ENCODE measurements around the gene R3HDM1. TPM values are rescaled to one million over a fixed set of nuclear protein-coding genes. Genes with fewer than 3 reads are reported as not detected.
"Not testable (repeated sequence)": the region's sequence is repeated elsewhere in the genome, so short reads cannot be mapped to it uniquely, and the experiment has no call there.

R3HDM1 gene
- 10 to 100 TPM; 48.4 to 48.7 TPM for total RNA-seq

- ATAC-seq (ENCODE audit: low read depth) = peak; percentile 82
- Mint-ChIP-seq H3K4me1 (peaks cover 31% of the 10 kb centered on the region), H3K4me3 (no peak within 1 kb of the TSS)
These were observed at the start of gene R3HDM1 for GRCh38 chr2:135531231-135532197. TSS of gene R3HDM1 (plus strand) at chr2:135531484. CDS start at chr2:135604846, 73,362 bp downstream.

DNA sequence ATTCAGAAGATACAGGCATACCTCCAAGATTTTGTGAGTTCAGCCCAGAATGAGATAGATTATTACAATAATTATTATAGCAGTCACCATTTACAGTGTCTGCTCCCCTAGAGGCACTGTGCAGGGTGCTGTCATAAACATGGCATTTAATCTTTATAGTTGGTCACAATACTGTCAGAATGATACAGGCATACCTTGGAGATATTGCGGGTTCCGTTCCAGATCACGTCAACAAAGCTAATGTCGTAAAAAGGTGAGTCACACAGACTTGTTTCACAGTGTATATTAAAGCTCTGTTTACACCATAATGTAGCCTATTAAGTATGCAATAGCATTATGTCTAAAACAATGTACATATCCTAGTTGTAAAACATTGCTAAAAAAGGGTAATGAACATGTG is 45.8 kb upstream of the R3HDM1 start:
- Mint-ChIP-seq H3K4me1 (no peaks in the 10 kb centered on the region), H3K27ac (no peak overlapping the region), H3K9me3 (peaks cover 4% of the 10 kb centered on the region), H3K36me3 (peaks cover 24% of the 10 kb centered on the region), H3K4me3 (no peak overlapping the region), H3K27me3 (no peaks in the 10 kb centered on the region)
- POLR2A ChIA-PET = no interaction called here
- no peak for DNase-seq
- ATAC-seq (ENCODE audit: low read depth) = no peak

More at GRCh38 chr2:135531231-135532197, at the start of gene R3HDM1:
- Mint-ChIP-seq H3K36me3 (peaks cover 15% of the 10 kb centered on the region), H3K27ac (no peak within 1 kb of the TSS), H3K9me3 (no peaks in the 10 kb centered on the region), H3K27me3 (no peaks in the 10 kb centered on the region)
- DNase-seq = peak; percentile 87
- POLR2A ChIA-PET = interaction anchor here (0.6 to 2.1 kb wide), 10 partner anchors 9 to 613 kb away, joined by 3 to 17 read pairs (median 6); partner anchors contain the start of genes CCNT2, RAB3GAP1 and UBXN4

DNA sequence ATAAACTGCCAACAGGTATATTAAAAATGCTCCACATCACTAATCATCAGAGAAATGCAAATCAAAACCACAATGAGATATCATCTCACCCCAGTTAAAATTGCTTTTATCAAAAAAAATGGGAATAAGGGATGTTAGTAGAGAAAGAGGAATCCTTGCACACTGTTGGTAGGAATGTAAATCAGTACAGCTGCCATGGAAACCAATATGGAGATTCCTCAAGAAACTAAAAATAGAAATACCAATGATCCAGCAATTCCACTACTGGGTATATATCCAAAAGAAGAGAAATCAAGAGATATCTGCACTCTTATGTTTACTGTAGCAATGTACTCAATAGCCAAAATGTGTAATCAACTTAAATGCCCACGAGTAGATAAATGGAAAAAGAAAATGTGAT is 40.9 kb upstream of the R3HDM1 start:
- Mint-ChIP-seq H3K36me3 (peaks cover 28% of the 10 kb centered on the region), H3K9me3 (peaks cover 4% of the 10 kb centered on the region), H3K27me3 (no peaks in the 10 kb centered on the region), H3K27ac (no peak overlapping the region), H3K4me1 (peaks cover 2% of the 10 kb centered on the region), H3K4me3 (no peak overlapping the region)
- ATAC-seq (ENCODE audit: low read depth) (no peak), DNase-seq (no peak)
- POLR2A ChIA-PET = no interaction called here

GRCh38 chr2:135494503-135494902 is 36.8 kb upstream of the R3HDM1 start:
- Mint-ChIP-seq H3K36me3 (peaks cover 33% of the 10 kb centered on the region), H3K27ac (no peak overlapping the region), H3K4me1 (peaks cover 2% of the 10 kb centered on the region), H3K27me3 (no peaks in the 10 kb centered on the region), H3K9me3 (peaks cover 10% of the 10 kb centered on the region), H3K4me3 (no peak overlapping the region)
- DNase-seq = no peak
- ATAC-seq (ENCODE audit: low read depth) = no peak
- POLR2A ChIA-PET = no interaction called here

DNA sequence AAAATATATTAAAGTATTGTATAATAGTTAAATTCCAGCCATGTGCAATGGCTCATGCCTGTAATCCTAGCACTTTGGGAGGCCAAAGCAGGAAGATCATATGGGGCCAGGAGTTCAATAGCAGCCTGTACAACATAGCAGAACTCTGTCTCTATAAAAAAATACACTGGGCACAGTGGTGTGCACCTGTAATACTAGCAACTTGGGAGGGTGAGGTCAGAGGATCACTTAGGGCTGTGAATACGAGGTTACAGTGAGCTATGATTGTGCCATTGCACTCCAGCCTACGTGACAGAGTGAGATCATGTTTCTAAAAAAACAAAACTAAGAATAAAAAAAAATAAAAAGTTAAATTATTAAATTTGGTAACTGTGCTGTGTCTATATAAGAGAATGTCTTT is 36.4 kb upstream of the R3HDM1 start:
- Mint-ChIP-seq H3K27ac (no peak overlapping the region), H3K36me3 (peaks cover 34% of the 10 kb centered on the region), H3K4me3 (no peak overlapping the region), H3K9me3 (peaks cover 12% of the 10 kb centered on the region), H3K27me3 (no peaks in the 10 kb centered on the region), H3K4me1 (peaks cover 2% of the 10 kb centered on the region)
- ATAC-seq (ENCODE audit: low read depth) = no peak
- DNase-seq = no peak
- POLR2A ChIA-PET = no interaction called here

- ATAC-seq (ENCODE audit: low read depth); H3K4me3 Mint-ChIP-seq; H3K27ac Mint-ChIP-seq; H3K4me1 Mint-ChIP-seq; POLR2A ChIA-PET; DNase-seq; H3K27me3 Mint-ChIP-seq: not testable (repeated sequence)
- peaks cover 50% of the 10 kb centered on the region for H3K36me3 Mint-ChIP-seq
- H3K9me3 Mint-ChIP-seq = peaks cover 16% of the 10 kb centered on the region
These were observed 32.7 kb upstream of the R3HDM1 start for GRCh38 chr2:135498588-135498987.

DNA sequence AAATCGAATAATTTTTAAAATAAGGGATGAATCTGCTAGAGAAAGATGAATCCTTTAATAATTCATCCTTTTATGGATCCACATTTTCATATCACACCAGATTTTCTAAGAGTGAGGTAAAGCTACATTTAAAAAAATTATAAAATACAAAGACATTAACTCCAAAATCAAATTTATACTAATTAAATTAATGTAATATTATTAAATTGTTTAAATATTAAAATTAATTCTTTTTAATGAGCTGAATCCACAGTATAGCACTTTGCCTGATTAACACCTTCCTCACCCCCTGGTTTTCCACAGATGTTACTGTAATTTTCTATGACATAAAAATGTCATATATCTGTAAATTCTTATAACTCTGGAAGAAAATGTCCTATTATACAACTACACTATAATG is 26.5 kb upstream of the R3HDM1 start:
- Mint-ChIP-seq H3K4me1 (no peaks in the 10 kb centered on the region), H3K4me3 (no peak overlapping the region), H3K9me3 (peaks cover 8% of the 10 kb centered on the region), H3K27ac (no peak overlapping the region), H3K27me3 (peaks cover 2% of the 10 kb centered on the region), H3K36me3 (peaks cover 36% of the 10 kb centered on the region)
- ATAC-seq (ENCODE audit: low read depth) (no peak), DNase-seq (no peak)
- POLR2A ChIA-PET = no interaction called here

- peaks cover 2% of the 10 kb centered on the region for H3K27me3 Mint-ChIP-seq
- peaks cover 16% of the 10 kb centered on the region for H3K36me3 Mint-ChIP-seq
- ATAC-seq (ENCODE audit: low read depth) (no peak), DNase-seq (no peak)
- no peak overlapping the region for H3K4me3 Mint-ChIP-seq
- peaks cover 10% of the 10 kb centered on the region for H3K9me3 Mint-ChIP-seq
- POLR2A ChIA-PET = no interaction called here
- H3K4me1 Mint-ChIP-seq = peaks cover 4% of the 10 kb centered on the region
- H3K27ac Mint-ChIP-seq = no peak overlapping the region
These were observed 20.7 kb upstream of the R3HDM1 start for GRCh38 chr2:135510577-135510976.

DNA sequence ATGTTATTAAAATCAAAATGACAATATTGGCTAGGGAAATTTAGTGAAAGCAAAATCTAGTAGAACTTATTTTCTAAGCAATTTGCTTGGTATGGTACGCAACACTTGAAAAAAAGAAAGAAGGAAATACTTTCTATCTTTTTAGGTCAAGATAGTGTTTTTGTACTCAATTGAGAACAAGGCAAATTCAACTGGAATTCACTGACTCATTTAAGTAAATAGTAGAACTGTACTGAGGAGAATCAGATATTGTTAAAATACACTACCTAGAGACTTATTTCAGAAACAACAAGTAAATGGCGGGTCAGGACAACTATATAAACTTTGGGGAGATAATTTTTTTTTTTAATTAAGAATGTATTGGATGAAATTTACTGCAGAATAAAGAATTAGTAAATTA is 19.2 kb upstream of the R3HDM1 start:
- POLR2A ChIA-PET = no interaction called here
- Mint-ChIP-seq H3K27ac (no peak overlapping the region), H3K36me3 (peaks cover 15% of the 10 kb centered on the region), H3K4me3 (no peak overlapping the region), H3K4me1 (peaks cover 4% of the 10 kb centered on the region), H3K9me3 (peaks cover 10% of the 10 kb centered on the region), H3K27me3 (no peaks in the 10 kb centered on the region)
- no peak for DNase-seq
- no peak for ATAC-seq (ENCODE audit: low read depth)

GRCh38 chr2:135525786-135526185 is 5.5 kb upstream of the R3HDM1 start:
- H3K27me3 Mint-ChIP-seq = no peaks in the 10 kb centered on the region
- no peaks in the 10 kb centered on the region for H3K9me3 Mint-ChIP-seq
- POLR2A ChIA-PET = interaction anchor here (0.7 kb wide), 1 partner anchor 600 kb away, joined by 6 read pairs; no protein-coding TSS in a partner anchor
- ATAC-seq (ENCODE audit: low read depth) (no peak), DNase-seq (no peak)
- peaks cover 26% of the 10 kb centered on the region for H3K36me3 Mint-ChIP-seq
- no peak overlapping the region for H3K4me3 Mint-ChIP-seq
- peaks cover 19% of the 10 kb centered on the region for H3K4me1 Mint-ChIP-seq
- no peak overlapping the region for H3K27ac Mint-ChIP-seq

- Mint-ChIP-seq H3K27ac (no peak overlapping the region), H3K27me3 (no peaks in the 10 kb centered on the region), H3K9me3 (no peaks in the 10 kb centered on the region), H3K36me3 (peaks cover 16% of the 10 kb centered on the region), H3K4me3 (no peak overlapping the region), H3K4me1 (peaks cover 27% of the 10 kb centered on the region)
- no peak for ATAC-seq (ENCODE audit: low read depth)
- DNase-seq = no peak
- POLR2A ChIA-PET = no interaction called here
These were observed 3.3 kb upstream of the R3HDM1 start for GRCh38 chr2:135528006-135528405.

- H3K36me3 Mint-ChIP-seq = peaks cover 14% of the 10 kb centered on the region
- no peaks in the 10 kb centered on the region for H3K27me3 Mint-ChIP-seq
- ATAC-seq (ENCODE audit: low read depth) (peak; percentile 80), DNase-seq (peak; percentile 82)
- no peaks in the 10 kb centered on the region for H3K9me3 Mint-ChIP-seq
- H3K27ac Mint-ChIP-seq = no peak within 1 kb of the TSS
- H3K4me3 Mint-ChIP-seq = no peak within 1 kb of the TSS
- POLR2A ChIA-PET = interaction anchor here (0.6 to 2.1 kb wide), 10 partner anchors 8 to 612 kb away, joined by 3 to 17 read pairs (median 6); partner anchors contain the start of genes CCNT2, RAB3GAP1 and UBXN4
- H3K4me1 Mint-ChIP-seq = peaks cover 34% of the 10 kb centered on the region
These were observed 712 bp upstream of the R3HDM1 start, which contains the start of gene ZRANB3 for GRCh38 chr2:135530313-135531230. TSS of gene ZRANB3 (minus strand) at chr2:135531218.

- peak overlapping the region; percentile 19 for H3K27ac Mint-ChIP-seq
- peaks cover 29% of the 10 kb centered on the region for H3K4me1 Mint-ChIP-seq
- POLR2A ChIA-PET = interaction anchor here (2.1 kb wide), 1 partner anchor 480 kb away, joined by 17 read pairs; the partner anchor contains the start of gene RAB3GAP1
- ATAC-seq (ENCODE audit: low read depth) (no peak), DNase-seq (no peak)
- H3K4me3 Mint-ChIP-seq = no peak overlapping the region
- peaks cover under 1% of the 10 kb centered on the region for H3K9me3 Mint-ChIP-seq
- H3K36me3 Mint-ChIP-seq = peaks cover 10% of the 10 kb centered on the region
- no peaks in the 10 kb centered on the region for H3K27me3 Mint-ChIP-seq
These were observed 1.3 kb downstream of the R3HDM1 start for GRCh38 chr2:135532581-135532980.
